GM10248 (cell line): ENCODE data around the gene ARHGAP33.

Source experiments
- CTCF ChIA-PET: fragments of 300-600 bp; sonication (Branson Sonifier 250); formaldehyde crosslinking; extraction: SDS; loops from one replicate; lab custom pipeline; 2021; ENCODE audit warnings: antibody characterized with exemption; lab: Yijun Ruan, JAX
- POLR2A ChIA-PET: fragments of 350-650 bp; sonication (Branson Sonifier 250); formaldehyde crosslinking; extraction: SDS; loops from one replicate; lab custom pipeline; 2020; ENCODE audit warnings: antibody characterized with exemption; lab: Yijun Ruan, JAX
- DNase-seq: peaks from one replicate; pipeline ENCODE4 v3.0.0; 2012; ENCODE audit errors: extremely low spot score
- TF ChIP-seq, protein P1 (sequence below): IDR thresholded peaks from 2 replicates; pipeline ENCODE4 v1.5.1; 2012; ENCODE audit warnings: mild to moderate bottlenecking, low read depth; ENCODE audit errors: extremely low read depth, missing control alignments, control extremely low read depth

ARHGAP33 gene

GRCh38 chr19:35730326-35730725, 45.0 kb upstream of the ARHGAP33 start:
- ChIA-PET CTCF (interaction anchor here (1.1 kb wide), 1 partner anchor 12 kb away, joined by 3 read pairs; no protein-coding TSS in a partner anchor), POLR2A (interaction anchor here (0.9 to 1.7 kb wide), 2 partner anchors 10 to 14 kb away, joined by 3 to 8 read pairs; no protein-coding TSS in a partner anchor)
- DNase-seq = no peak
- TF ChIP-seq, protein P1, sequence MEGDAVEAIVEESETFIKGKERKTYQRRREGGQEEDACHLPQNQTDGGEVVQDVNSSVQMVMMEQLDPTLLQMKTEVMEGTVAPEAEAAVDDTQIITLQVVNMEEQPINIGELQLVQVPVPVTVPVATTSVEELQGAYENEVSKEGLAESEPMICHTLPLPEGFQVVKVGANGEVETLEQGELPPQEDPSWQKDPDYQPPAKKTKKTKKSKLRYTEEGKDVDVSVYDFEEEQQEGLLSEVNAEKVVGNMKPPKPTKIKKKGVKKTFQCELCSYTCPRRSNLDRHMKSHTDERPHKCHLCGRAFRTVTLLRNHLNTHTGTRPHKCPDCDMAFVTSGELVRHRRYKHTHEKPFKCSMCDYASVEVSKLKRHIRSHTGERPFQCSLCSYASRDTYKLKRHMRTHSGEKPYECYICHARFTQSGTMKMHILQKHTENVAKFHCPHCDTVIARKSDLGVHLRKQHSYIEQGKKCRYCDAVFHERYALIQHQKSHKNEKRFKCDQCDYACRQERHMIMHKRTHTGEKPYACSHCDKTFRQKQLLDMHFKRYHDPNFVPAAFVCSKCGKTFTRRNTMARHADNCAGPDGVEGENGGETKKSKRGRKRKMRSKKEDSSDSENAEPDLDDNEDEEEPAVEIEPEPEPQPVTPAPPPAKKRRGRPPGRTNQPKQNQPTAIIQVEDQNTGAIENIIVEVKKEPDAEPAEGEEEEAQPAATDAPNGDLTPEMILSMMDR = no peak

DNA sequence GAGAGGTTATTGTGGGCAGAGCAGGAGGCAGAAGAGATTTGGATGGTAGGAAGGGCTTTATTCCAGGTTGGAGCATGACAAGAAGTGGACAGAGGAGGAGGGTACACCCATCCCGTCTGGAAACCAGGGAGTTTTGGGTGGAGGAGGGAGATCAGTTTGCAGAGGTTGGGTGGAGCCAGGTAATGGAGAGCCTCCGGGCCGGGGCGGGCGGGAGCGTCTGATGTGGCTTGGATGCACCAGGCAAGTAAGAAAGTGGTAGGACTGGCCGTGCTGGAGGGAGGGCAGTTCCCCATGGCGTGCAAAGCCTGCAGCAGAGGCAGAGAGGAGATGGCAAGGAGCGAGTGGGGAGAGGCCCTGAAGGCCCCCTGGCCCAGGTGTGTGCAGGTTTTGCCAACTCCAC, 44.0 kb upstream of the ARHGAP33 start:
- DNase-seq = no peak
- ChIA-PET CTCF (interaction anchor here (1.1 to 1.4 kb wide), 2 partner anchors 13 kb away, joined by 3 to 4 read pairs; partner anchors contain the start of genes PSENEN and U2AF1L4), POLR2A (interaction anchor here (1.2 to 1.7 kb wide), 2 partner anchors 9 to 11 kb away, joined by 3 to 8 read pairs; no protein-coding TSS in a partner anchor)
- TF ChIP-seq, protein P1 = no peak

DNA sequence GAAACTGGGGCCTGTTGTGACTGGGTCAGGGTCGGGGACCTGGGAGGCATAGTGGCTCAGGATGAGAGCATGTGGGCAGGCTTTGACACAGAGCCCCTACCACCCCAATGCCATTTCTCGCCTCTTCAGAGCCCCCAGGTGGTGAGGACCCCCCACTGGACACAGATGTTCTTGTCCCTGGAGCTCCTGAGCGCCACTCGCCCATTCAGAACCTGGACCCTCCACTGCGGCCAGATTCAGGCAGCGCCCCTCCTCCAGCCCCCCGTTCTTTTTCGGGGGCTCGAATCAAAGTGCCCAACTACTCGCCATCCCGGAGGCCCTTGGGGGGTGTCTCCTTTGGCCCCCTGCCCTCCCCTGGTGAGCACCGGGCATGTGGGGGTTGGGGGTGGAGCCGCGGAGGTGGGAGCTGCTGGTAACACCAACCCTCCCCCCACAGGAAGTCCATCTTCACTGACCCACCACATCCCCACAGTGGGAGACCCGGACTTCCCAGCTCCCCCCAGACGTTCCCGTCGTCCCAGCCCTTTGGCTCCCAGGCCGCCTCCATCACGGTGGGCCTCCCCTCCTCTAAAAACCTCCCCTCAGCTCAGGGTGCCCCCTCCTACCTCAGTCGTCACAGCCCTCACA, 43.5 kb upstream of the ARHGAP33 start:
- CTCF ChIA-PET = interaction anchor here (1.4 kb wide), 1 partner anchor 13 kb away, joined by 4 read pairs; the partner anchor contains the start of genes PSENEN and U2AF1L4
- DNase-seq = no peak
- POLR2A ChIA-PET = interaction anchor here (0.8 to 1.7 kb wide), 4 partner anchors 8 to 16 kb away, joined by 3 to 8 read pairs (median 4); partner anchors contain the start of gene LIN37
- TF ChIP-seq, protein P1 = no peak

DNA sequence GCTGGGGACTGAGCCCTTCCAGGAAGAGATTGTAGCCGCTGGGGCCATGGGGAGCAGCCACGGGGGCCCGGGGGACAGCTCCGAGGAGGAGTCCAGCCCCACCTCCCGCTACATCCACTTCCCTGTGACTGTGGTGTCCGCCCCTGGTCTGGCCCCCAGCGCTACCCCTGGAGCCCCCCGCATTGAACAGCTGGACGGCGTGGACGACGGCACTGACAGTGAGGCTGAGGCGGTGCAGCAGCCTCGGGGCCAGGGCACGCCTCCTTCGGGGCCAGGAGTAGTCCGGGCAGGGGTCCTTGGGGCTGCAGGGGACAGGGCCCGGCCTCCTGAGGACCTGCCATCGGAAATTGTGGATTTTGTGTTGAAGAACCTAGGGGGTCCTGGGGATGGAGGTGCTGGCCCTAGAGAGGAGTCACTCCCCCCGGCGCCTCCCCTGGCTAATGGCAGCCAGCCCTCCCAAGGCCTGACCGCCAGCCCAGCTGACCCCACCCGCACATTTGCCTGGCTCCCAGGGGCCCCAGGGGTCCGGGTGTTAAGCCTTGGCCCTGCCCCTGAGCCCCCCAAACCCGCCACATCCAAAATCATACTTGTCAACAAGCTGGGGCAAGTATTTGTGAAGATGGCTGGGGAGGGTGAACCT, 42.7 kb upstream of the ARHGAP33 start:
- POLR2A ChIA-PET = interaction anchor here (0.8 to 1.2 kb wide), 3 partner anchors 9 to 15 kb away, joined by 3 to 4 read pairs (median 3); partner anchors contain the start of gene LIN37
- CTCF ChIA-PET = interaction anchor here (6.1 kb wide), 1 partner anchor 8 kb away, joined by 20 read pairs; no protein-coding TSS in a partner anchor
- TF ChIP-seq, protein P1 = no peak
- DNase-seq = no peak

- CTCF ChIA-PET = interaction anchor here (0.7 to 6.1 kb wide), 2 partner anchors 9 to 39 kb away, joined by 3 to 20 read pairs; no protein-coding TSS in a partner anchor
- POLR2A ChIA-PET = interaction anchor here (0.7 to 1.1 kb wide), 2 partner anchors 10 to 12 kb away, joined by 3 to 4 read pairs; no protein-coding TSS in a partner anchor
- TF ChIP-seq, protein P1 = no peak
- no peak for DNase-seq
Measured at GRCh38 chr19:35733180-35734125, 41.9 kb upstream of the ARHGAP33 start.
